Left renal cortex interstitium (tissue), 4 donors: ENCODE data around the gene GPATCH2. TPM values are rescaled to one million over a fixed set of nuclear protein-coding genes. Genes with fewer than 3 reads are reported as not detected.

Source experiments
- DNase-seq, 4 donors: peaks; one replicate each; pipeline ENCODE4 v3.0.0-alpha.2; 2013; ENCODE audit warnings: low read depth in 4 of 4, low spot score in 2 of 4, missing footprints in 1 of 4
- polyA plus RNA-seq, 4 donors: library from polyadenylated mRNA; unstranded; fragments of 120-200 nt; gene quantifications; one replicate each; pipeline ENCODE4 v1.2.1, GENCODE V29; 2013; ENCODE audit not compliant: insufficient read length in 4 of 4

Gene GPATCH2
- polyA plus RNA-seq = 10 to 100 TPM; 24.0 to 27.8 (median 25.2) TPM

- DNase-seq = peak; percentile 86 to 97 (median 90)
These were observed at the start of gene GPATCH2, which contains the start of gene SPATA17 for GRCh38 chr1:217630711-217631591. Gene GPATCH2 (minus strand): TSS chr1:217631090. CDS start chr1:217630971, 119 bp downstream. Gene SPATA17 (plus strand): TSS chr1:217631344. CDS start chr1:217631379, 35 bp downstream.

GRCh38 chr1:217674028-217674729 is 43.3 kb upstream of the GPATCH2 start:
- DNase-seq = no peak

GRCh38 chr1:217673387-217673786 is 42.5 kb upstream of the GPATCH2 start:
- DNase-seq = no peak

- DNase-seq = no peak
These were observed 37.6 kb upstream of the GPATCH2 start for GRCh38 chr1:217668351-217668940.

GRCh38 chr1:217661407-217661806 is 30.5 kb upstream of the GPATCH2 start:
- DNase-seq = no peak

- DNase-seq = no peak
These were observed 29.6 kb upstream of the GPATCH2 start for GRCh38 chr1:217660353-217661062.

- no peak for DNase-seq
These were observed 19.8 kb upstream of the GPATCH2 start for GRCh38 chr1:217650674-217651073.

- no peak for DNase-seq
These were observed 16.9 kb upstream of the GPATCH2 start for GRCh38 chr1:217647791-217648190.

GRCh38 chr1:217642455-217642854 is 11.6 kb upstream of the GPATCH2 start:
- no peak for DNase-seq

GRCh38 chr1:217627431-217627830 is 3.5 kb downstream of the GPATCH2 start:
- peak in 1 of 4 donors; percentile 1 for DNase-seq

- no peak for DNase-seq
These were observed 4.6 kb downstream of the GPATCH2 start for GRCh38 chr1:217626321-217626720.

GRCh38 chr1:217622042-217622441 is 8.8 kb downstream of the GPATCH2 start:
- DNase-seq = no peak

GRCh38 chr1:217620814-217621213 is 10.1 kb downstream of the GPATCH2 start:
- no peak for DNase-seq

GRCh38 chr1:217617126-217617525 is 13.8 kb downstream of the GPATCH2 start:
- DNase-seq = no peak

GRCh38 chr1:217614200-217614712 is 16.6 kb downstream of the GPATCH2 start:
- no peak for DNase-seq

- DNase-seq = no peak
These were observed 25.5 kb downstream of the GPATCH2 start for GRCh38 chr1:217605390-217605789.

GRCh38 chr1:217602380-217602779 is 28.5 kb downstream of the GPATCH2 start:
- DNase-seq = no peak

- no peak for DNase-seq
These were observed 31.7 kb downstream of the GPATCH2 start for GRCh38 chr1:217599154-217599553.

GRCh38 chr1:217590598-217590997 is 40.3 kb downstream of the GPATCH2 start:
- DNase-seq = no peak

- no peak for DNase-seq
These were observed 44.3 kb downstream of the GPATCH2 start for GRCh38 chr1:217586586-217586985.
